Measurements from ENCODE around the gene LLGL2.

DNA sequence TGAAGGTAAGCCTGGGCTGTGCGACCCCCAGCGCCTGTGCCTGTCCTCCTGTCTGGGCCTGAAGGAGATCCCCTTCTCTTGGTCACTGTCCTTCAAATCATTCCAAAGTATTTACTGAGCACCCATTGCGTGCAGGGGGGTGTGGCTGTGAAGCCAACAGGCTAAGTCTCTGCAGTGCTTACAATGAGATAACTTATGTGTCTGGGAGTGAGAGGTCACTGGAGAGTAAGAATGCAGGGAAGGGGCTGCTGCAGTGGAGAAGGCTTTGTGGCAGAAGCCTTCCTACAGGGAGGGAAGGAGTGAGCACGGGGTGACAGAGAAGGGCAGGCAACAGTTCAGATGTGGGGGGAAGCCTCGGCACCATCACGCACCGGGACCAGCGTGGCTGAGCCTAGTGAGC is 96.6 kb downstream of the LLGL2 start:
- TF ChIP-seq CTCF (IDR thresholded peaks at IDR 0.05) (no peak), POLR2A (IDR thresholded peaks at IDR 0.05) (no peak)
